ENCODE results near the gene IQUB. TPM values are rescaled to one million over a fixed set of nuclear protein-coding genes. Genes with fewer than 3 reads are reported as not detected.

IQUB gene
- total RNA-seq (1 to 10 TPM; 5.9 to 7.8 TPM), polyA plus RNA-seq (ENCODE audit: insufficient read length in 2 of 2) (1 to 10 TPM; 1.4 to 3.2 TPM)
- long read RNA-seq, donor 1: 0 reads
- long read RNA-seq, donor 2: 0 reads
- long read RNA-seq, donor 3: 0 reads
- long read RNA-seq, donor 4: 0 reads

DNA sequence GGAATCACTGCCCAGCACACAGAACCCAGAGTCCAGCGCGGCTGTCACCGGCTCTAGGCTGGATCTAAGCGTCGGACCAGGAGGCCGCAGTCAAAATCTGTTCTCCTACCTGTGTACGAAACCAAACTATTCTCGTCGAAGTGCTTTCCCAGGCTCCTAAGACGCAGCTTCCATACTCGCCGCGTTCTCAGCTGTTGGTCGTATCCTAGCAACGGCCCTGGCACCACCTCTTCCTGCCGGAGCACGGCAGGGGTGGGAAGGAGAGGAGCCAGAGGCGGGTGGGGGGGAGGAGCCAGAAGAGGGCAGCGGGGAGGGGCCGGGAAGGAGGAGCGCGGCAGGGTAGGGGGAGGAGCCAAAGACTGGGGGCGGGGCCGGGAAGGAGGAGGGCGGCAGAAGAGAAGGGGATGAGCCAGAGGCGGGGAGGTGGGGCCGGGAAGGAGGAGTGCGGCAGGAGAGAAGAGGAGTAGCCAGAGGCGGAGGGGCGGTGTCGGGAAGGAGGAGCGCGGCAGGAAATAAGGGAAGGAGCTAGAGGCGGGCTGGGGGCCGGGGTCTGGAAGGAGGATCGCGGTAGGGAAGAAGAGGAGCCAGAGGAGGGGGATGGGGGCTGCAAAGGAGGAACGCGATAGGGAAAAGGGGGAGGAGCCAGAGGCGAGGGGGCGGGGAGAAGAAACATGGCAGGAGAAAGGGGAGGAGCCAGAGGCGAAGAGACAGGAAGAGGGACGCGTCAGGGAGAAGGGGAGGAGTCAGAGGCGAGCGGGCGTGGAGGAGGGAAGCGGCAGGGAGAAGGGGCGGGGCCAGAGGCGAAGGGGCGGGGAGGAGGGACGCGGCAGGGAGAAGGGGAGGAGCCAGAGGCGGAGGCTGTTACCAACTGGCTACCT, at the start of gene IQUB:
Gene IQUB (minus strand): TSS at position 213 of the 878 bp plus-strand sequence. CDS start 22,255 bp downstream, outside the sequence.
- H3K27ac ChIP-seq (ENCODE audit: low read depth, low read length): peak within 1 kb of the TSS; percentile 92
- peaks cover 4% of the 10 kb centered on the region for H3K4me1 ChIP-seq (ENCODE audit: control insufficient read depth, insufficient read depth, low read length)
- H3K36me3 ChIP-seq (ENCODE audit: control insufficient read depth, insufficient read depth, low read length): no peaks in the 10 kb centered on the region
- H3K27me3 ChIP-seq (ENCODE audit: control insufficient read depth, insufficient read depth, low read length): peaks cover 2% of the 10 kb centered on the region
- no peaks in the 10 kb centered on the region for H3K9me3 ChIP-seq (ENCODE audit: control insufficient read depth, insufficient read depth, low read length)
- peak within 1 kb of the TSS; percentile 71 for H3K4me3 ChIP-seq (ENCODE audit: low read depth, low read length)
- peak; percentile 86 to 99 (median 93) for DNase-seq (ENCODE audit: low read depth in 4 of 6, low spot score in 6 of 6)
- WGBS (ENCODE audit: insufficient coverage): under 1% methylated on average over 49 of the region's 54 CpGs

DNA sequence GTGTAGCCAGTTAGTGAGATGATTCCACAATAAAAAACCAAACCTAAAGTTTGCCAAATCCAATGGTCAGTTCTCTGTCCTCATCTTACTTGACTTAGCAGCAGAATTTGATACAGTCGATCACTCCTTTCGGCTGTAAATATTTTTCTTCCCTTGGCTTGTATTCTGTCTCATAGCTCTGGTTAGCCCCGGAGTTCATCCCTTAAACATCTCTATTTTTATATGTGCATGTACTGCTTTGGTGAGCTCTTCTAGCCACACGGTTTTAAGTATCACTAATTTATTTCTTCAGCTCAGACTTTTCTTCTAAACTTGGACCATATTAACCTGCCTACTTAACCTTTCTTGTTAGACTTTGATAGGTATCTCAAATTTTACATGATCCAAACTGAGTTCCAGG, 49.4 kb upstream of the IQUB start:
- DNase-seq (ENCODE audit: low read depth in 4 of 6, low spot score in 6 of 6): no peak
- Histone ChIP-seq H3K4me1 (ENCODE audit: control insufficient read depth, insufficient read depth, low read length) (no peaks in the 10 kb centered on the region), H3K4me3 (ENCODE audit: low read depth, low read length) (no peak overlapping the region), H3K36me3 (ENCODE audit: control insufficient read depth, insufficient read depth, low read length) (no peaks in the 10 kb centered on the region), H3K27me3 (ENCODE audit: control insufficient read depth, insufficient read depth, low read length) (no peaks in the 10 kb centered on the region), H3K9me3 (ENCODE audit: control insufficient read depth, insufficient read depth, low read length) (no peaks in the 10 kb centered on the region), H3K27ac (ENCODE audit: low read depth, low read length) (no peak overlapping the region)
- 100% methylated on average over 1 of the region's 4 CpGs for WGBS (ENCODE audit: insufficient coverage)

DNA sequence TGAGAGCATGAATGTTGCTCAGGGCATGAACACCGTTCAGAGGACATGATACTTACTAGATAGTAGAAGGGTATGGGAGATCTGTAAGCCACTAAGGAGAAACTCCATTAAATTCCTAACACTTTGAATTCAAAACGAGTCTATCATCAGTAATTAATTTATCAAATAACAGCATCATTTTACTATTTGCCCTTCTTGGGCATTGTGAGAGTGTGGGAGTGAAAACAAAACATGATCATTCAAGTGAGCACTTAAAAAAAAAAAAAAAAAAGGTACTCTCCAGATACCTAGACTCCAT, 46.7 kb upstream of the IQUB start:
- no peaks in the 10 kb centered on the region for H3K27me3 ChIP-seq (ENCODE audit: control insufficient read depth, insufficient read depth, low read length)
- no CpG with 5 or more reads among the region's 2 CpGs for WGBS (ENCODE audit: insufficient coverage)
- H3K9me3 ChIP-seq (ENCODE audit: control insufficient read depth, insufficient read depth, low read length): no peaks in the 10 kb centered on the region
- DNase-seq (ENCODE audit: low read depth in 4 of 6, low spot score in 6 of 6): no peak
- no peaks in the 10 kb centered on the region for H3K4me1 ChIP-seq (ENCODE audit: control insufficient read depth, insufficient read depth, low read length)
- no peak overlapping the region for H3K27ac ChIP-seq (ENCODE audit: low read depth, low read length)
- no peak overlapping the region for H3K4me3 ChIP-seq (ENCODE audit: low read depth, low read length)
- H3K36me3 ChIP-seq (ENCODE audit: control insufficient read depth, insufficient read depth, low read length): no peaks in the 10 kb centered on the region

DNA sequence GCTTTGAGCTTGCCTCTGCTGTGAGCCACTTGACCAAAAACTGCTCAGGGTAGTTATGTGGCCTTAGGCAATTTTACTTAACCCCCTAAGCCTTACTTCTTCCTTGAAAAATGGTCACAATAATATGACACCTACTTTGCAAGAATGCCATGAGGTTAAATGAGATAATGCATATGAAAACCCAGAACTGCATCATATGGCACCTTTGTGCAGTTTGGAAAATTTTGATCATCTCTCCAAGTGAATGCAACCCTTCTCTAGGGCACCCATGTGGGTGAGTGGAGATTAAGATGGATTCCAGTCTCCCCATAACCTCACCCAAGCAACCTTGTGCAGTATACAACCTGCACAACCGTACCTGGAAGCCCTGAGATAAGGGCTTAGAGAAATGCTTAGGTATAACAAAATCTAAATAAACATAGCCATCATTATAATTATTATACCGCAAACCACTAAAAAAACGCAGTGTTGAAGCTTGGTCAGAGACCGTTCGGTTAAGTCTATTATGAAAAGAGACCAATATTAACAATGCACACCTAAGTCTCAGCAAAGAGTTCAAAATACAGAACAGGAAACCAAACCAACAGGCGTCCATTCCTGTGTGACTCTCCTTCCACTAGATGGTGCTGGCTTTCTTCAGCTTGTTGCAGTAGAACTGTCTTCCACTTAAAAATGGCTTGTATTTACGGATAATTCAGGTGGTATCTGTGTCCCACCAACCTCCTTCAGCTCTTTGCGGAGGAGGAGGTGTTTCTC, 46.2 kb upstream of the IQUB start:
- no peak overlapping the region for H3K4me3 ChIP-seq (ENCODE audit: low read depth, low read length)
- H3K36me3 ChIP-seq (ENCODE audit: control insufficient read depth, insufficient read depth, low read length): no peaks in the 10 kb centered on the region
- H3K4me1 ChIP-seq (ENCODE audit: control insufficient read depth, insufficient read depth, low read length): no peaks in the 10 kb centered on the region
- H3K27ac ChIP-seq (ENCODE audit: low read depth, low read length): no peak overlapping the region
- 22% methylated on average over 3 of the region's 8 CpGs for WGBS (ENCODE audit: insufficient coverage)
- no peaks in the 10 kb centered on the region for H3K9me3 ChIP-seq (ENCODE audit: control insufficient read depth, insufficient read depth, low read length)
- DNase-seq (ENCODE audit: low read depth in 4 of 6, low spot score in 6 of 6): peak in 3 of 6 donors; percentile 3 to 43 (median 29)
- H3K27me3 ChIP-seq (ENCODE audit: control insufficient read depth, insufficient read depth, low read length): no peaks in the 10 kb centered on the region

DNA sequence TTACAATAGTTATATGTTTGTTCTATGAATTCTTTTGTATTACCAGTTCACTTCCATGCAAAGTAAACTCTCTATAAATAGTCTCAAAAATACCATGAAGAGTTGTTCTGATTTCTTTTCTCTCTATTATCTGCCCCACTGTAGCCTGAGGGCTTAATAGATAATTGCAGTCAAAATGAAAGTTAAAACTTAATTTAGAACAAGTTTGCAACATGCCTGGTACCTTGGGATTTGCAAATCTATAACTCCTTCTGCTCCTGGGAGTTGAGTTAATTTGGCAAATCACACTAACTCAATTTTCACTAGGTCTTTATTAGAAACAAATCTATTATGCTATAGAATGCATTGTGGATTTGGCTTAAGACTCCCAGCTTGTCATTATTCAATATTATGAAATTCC, 45.0 kb upstream of the IQUB start:
- Histone ChIP-seq H3K27ac (ENCODE audit: low read depth, low read length) (no peak overlapping the region), H3K4me3 (ENCODE audit: low read depth, low read length) (no peak overlapping the region), H3K4me1 (ENCODE audit: control insufficient read depth, insufficient read depth, low read length) (no peaks in the 10 kb centered on the region), H3K27me3 (ENCODE audit: control insufficient read depth, insufficient read depth, low read length) (no peaks in the 10 kb centered on the region), H3K36me3 (ENCODE audit: control insufficient read depth, insufficient read depth, low read length) (no peaks in the 10 kb centered on the region), H3K9me3 (ENCODE audit: control insufficient read depth, insufficient read depth, low read length) (no peaks in the 10 kb centered on the region)
- DNase-seq (ENCODE audit: low read depth in 4 of 6, low spot score in 6 of 6): peak in 1 of 6 donors; percentile 8

DNA sequence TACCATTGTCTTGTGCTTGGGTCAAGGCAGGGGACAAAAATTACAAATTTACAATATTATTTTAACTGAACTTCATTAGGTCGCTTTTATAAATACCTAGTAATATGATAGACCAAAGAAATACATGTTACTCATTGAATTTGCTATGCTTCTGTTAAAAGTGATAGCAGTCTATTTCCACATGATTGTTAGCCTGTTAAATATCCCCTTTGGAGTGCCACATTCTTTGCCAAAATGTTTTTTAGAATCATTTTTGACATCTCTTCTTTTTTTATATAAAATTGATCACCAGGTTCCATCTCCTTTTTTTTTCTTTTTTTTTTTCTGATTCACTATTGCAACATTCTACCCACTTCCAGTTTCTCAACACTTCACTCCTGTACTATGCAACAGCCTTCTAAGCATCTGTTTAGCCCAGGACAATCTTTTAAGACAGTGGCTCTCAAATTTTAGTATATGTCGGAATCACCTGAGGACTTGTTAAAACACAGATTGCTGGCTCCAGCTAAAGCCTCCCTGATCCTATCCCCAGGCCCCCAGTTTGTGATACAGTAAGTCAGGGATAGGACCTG, 39.6 kb upstream of the IQUB start:
- H3K36me3 ChIP-seq (ENCODE audit: control insufficient read depth, insufficient read depth, low read length): no peaks in the 10 kb centered on the region
- no CpG with 5 or more reads among the region's 2 CpGs for WGBS (ENCODE audit: insufficient coverage)
- no peaks in the 10 kb centered on the region for H3K9me3 ChIP-seq (ENCODE audit: control insufficient read depth, insufficient read depth, low read length)
- no peak for DNase-seq (ENCODE audit: low read depth in 4 of 6, low spot score in 6 of 6)
- no peaks in the 10 kb centered on the region for H3K4me1 ChIP-seq (ENCODE audit: control insufficient read depth, insufficient read depth, low read length)
- H3K4me3 ChIP-seq (ENCODE audit: low read depth, low read length): no peak overlapping the region
- no peaks in the 10 kb centered on the region for H3K27me3 ChIP-seq (ENCODE audit: control insufficient read depth, insufficient read depth, low read length)
- no peak overlapping the region for H3K27ac ChIP-seq (ENCODE audit: low read depth, low read length)

DNA sequence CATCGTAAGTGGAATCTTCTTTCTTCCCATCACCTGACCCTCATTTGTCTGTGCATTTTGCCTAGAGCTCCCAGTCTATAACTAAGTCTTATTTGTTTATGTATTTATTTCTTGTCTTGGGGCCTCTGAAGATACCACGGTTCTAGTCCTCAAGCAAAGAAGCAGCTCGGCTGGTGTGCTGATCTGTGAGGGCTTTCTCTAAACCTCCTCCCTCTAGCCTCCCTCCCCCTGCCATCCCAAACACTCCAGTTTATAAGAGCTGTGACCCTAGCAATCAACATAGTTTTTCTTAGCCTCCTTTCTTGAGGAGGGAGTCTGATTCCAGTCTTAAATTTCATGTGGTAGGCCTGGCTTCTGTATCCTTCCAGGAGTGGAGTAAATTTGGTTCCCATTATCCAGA, 38.9 kb upstream of the IQUB start:
- Histone ChIP-seq H3K4me3 (ENCODE audit: low read depth, low read length) (no peak overlapping the region), H3K36me3 (ENCODE audit: control insufficient read depth, insufficient read depth, low read length) (no peaks in the 10 kb centered on the region), H3K27ac (ENCODE audit: low read depth, low read length) (no peak overlapping the region), H3K27me3 (ENCODE audit: control insufficient read depth, insufficient read depth, low read length) (no peaks in the 10 kb centered on the region), H3K9me3 (ENCODE audit: control insufficient read depth, insufficient read depth, low read length) (no peaks in the 10 kb centered on the region), H3K4me1 (ENCODE audit: control insufficient read depth, insufficient read depth, low read length) (no peaks in the 10 kb centered on the region)
- WGBS (ENCODE audit: insufficient coverage): no CpG with 5 or more reads among the region's 3 CpGs
- DNase-seq (ENCODE audit: low read depth in 4 of 6, low spot score in 6 of 6): no peak

DNA sequence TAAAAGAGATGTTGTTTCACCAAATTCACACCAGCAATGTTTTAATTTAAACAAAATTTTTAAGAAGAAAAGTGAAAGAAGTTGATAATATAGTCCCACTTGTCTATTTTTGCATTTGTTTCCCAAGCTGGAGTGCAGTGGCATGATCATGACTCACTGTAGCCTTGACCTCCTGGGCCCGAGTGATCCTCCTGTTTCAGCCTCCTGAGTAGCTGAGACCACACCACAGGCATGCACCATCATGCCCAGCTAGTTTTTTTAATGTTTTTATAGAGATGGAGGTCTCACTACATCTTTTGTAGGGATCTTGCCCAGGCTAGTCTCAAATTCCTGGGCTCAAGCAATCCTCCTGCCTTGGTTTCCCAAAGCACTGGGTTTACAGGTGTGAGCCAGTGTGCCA, 37.3 kb upstream of the IQUB start:
- no peak for DNase-seq (ENCODE audit: low read depth in 4 of 6, low spot score in 6 of 6)
- H3K4me1 ChIP-seq (ENCODE audit: control insufficient read depth, insufficient read depth, low read length): no peaks in the 10 kb centered on the region
- no peak overlapping the region for H3K27ac ChIP-seq (ENCODE audit: low read depth, low read length)
- no peaks in the 10 kb centered on the region for H3K36me3 ChIP-seq (ENCODE audit: control insufficient read depth, insufficient read depth, low read length)
- no peaks in the 10 kb centered on the region for H3K9me3 ChIP-seq (ENCODE audit: control insufficient read depth, insufficient read depth, low read length)
- 86% methylated on average over 1 of the region's 1 CpG for WGBS (ENCODE audit: insufficient coverage)
- no peak overlapping the region for H3K4me3 ChIP-seq (ENCODE audit: low read depth, low read length)
- H3K27me3 ChIP-seq (ENCODE audit: control insufficient read depth, insufficient read depth, low read length): no peaks in the 10 kb centered on the region

DNA sequence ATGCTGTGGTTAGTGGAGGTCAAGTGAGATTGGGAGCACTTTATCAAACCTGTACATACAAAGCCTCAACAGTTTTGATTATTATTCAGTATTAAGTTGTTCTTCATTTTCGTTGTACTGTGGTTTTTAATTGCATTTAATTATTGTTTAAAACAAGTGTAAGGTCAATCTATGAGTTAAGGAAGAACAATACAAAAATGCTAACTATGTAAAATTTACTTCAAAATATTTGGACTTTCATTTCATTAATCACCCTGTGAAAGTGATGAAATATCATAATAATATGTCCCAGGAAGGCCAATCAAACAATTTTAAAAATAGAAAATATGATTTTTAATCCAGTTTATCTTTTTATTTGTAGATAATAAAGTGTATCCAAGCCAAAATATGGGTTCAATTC, 36.8 kb upstream of the IQUB start:
- no peak overlapping the region for H3K4me3 ChIP-seq (ENCODE audit: low read depth, low read length)
- no CpG with 5 or more reads among the region's 1 CpG for WGBS (ENCODE audit: insufficient coverage)
- no peak for DNase-seq (ENCODE audit: low read depth in 4 of 6, low spot score in 6 of 6)
- no peaks in the 10 kb centered on the region for H3K27me3 ChIP-seq (ENCODE audit: control insufficient read depth, insufficient read depth, low read length)
- no peaks in the 10 kb centered on the region for H3K4me1 ChIP-seq (ENCODE audit: control insufficient read depth, insufficient read depth, low read length)
- no peak overlapping the region for H3K27ac ChIP-seq (ENCODE audit: low read depth, low read length)
- no peaks in the 10 kb centered on the region for H3K36me3 ChIP-seq (ENCODE audit: control insufficient read depth, insufficient read depth, low read length)
- no peaks in the 10 kb centered on the region for H3K9me3 ChIP-seq (ENCODE audit: control insufficient read depth, insufficient read depth, low read length)

Measured in spinal cord (tissue), 10 donors.